Lung (tissue), 12 donors: ENCODE measurements around the gene FBXO44. TPM values are rescaled to one million over a fixed set of nuclear protein-coding genes. Genes with fewer than 3 reads are reported as not detected.

Source experiments
- ATAC-seq: fragments of 200-7000 bp; cut with Tn5 transposase; one replicate; pipeline ENCODE4 v1.9.1; 2020; ENCODE audit warnings: moderate number of reproducible peaks; ENCODE audit not compliant: insufficient read depth, low FRiP score
- DNase-seq, 3 donors: peaks; one replicate each; pipeline ENCODE4 v3.0.0-alpha.2; 2013 to 2017
- H3K27ac ChIP-seq, 2 donors: one replicate each; pipeline ENCODE4 v1.5.1; 2013; ENCODE audit warnings: mild to moderate bottlenecking in 2 of 2, moderate library complexity in 2 of 2, control low read depth in 1 of 2, inconsistent platforms in 1 of 2, low read depth in 1 of 2, low read length in 1 of 2
- H3K27me3 ChIP-seq, 3 donors: one replicate each; pipeline ENCODE4 v1.5.1; 2013; ENCODE audit warnings: low read length in 2 of 3; ENCODE audit not compliant: control insufficient read depth in 3 of 3, insufficient read depth in 3 of 3
- H3K36me3 ChIP-seq, 4 donors: one replicate each; pipeline ENCODE4 v1.5.1; 2013; ENCODE audit warnings: low read length in 4 of 4, mild to moderate bottlenecking in 1 of 4, moderate library complexity in 1 of 4; ENCODE audit not compliant: control insufficient read depth in 4 of 4, insufficient read depth in 4 of 4
- H3K4me1 ChIP-seq, 5 donors: one replicate each; pipeline ENCODE4 v1.5.1; 2013; ENCODE audit warnings: low read length in 5 of 5, mild to moderate bottlenecking in 2 of 5, moderate library complexity in 1 of 5; ENCODE audit not compliant: control insufficient read depth in 5 of 5, insufficient read depth in 5 of 5
- H3K4me3 ChIP-seq: one replicate; pipeline ENCODE4 v1.5.1; 2013; ENCODE audit warnings: mild to moderate bottlenecking, control low read depth, moderate library complexity
- H3K9ac ChIP-seq, 2 donors: one replicate each; pipeline ENCODE4 v1.5.1; 2013; ENCODE audit warnings: low read length in 2 of 2, control low read depth in 1 of 2; ENCODE audit not compliant: insufficient read depth in 1 of 2
- H3K9me3 ChIP-seq, 4 donors: one replicate each; pipeline ENCODE4 v1.5.1; 2013; ENCODE audit warnings: low read length in 3 of 4, mild to moderate bottlenecking in 1 of 4, moderate library complexity in 1 of 4; ENCODE audit not compliant: control insufficient read depth in 4 of 4, insufficient read depth in 3 of 4
- CTCF ChIP-seq: IDR thresholded peaks from 2 replicates; pipeline ENCODE4 v1.5.1; 2012; ENCODE audit warnings: mild to moderate bottlenecking; ENCODE audit errors: control extremely low read depth, extremely low read depth
- WGBS, 2 donors: extraction: QIAGEN DNeasy Blood & Tissue Kit; methylation state at CpG; one replicate each; pipeline ENCODE4 v1.1.7; 2013; 5-methylcytosine and 5-hydroxymethylcytosine counted together
- polyA plus RNA-seq, 2 donors: library from polyadenylated mRNA; stranded (reverse); fragments of 200-250 nt; gene quantifications; one replicate each; pipeline ENCODE4 v1.2.1, GENCODE V29; 2013
- total RNA-seq, 2 donors: library from RNA; depleted of rRNA in 1 of 2; stranded (reverse); fragments of >200 nt in 1 of 2; gene quantifications; one replicate each; pipeline ENCODE4 v1.2.1, GENCODE V29; 2014 to 2021
- donor health status: control.
- donor health status: control.
- donor health status: Bipolar disorder and iron deficiency.
- donor health status: healthy.
- donor health status: DM: yes; HTN: yes; CAD: no.

Gene FBXO44
- total and polyA plus RNA-seq, 4 donors: 10.6 to 19.6 (median 14.2) TPM

- peaks cover 0 to 33% (median 16%) of the 10 kb centered on the region in 3 donors for H3K27me3 ChIP-seq
- H3K4me3 ChIP-seq: no peak overlapping the region
- ATAC-seq (no peak), DNase-seq (no peak)
- no peaks in the 10 kb centered on the region for H3K9me3 ChIP-seq
- H3K27ac ChIP-seq: no peak overlapping the region
- peaks cover 0 to 18% (median 3%) of the 10 kb centered on the region in 5 donors for H3K4me1 ChIP-seq
- no peak for TF ChIP-seq CTCF
- 30% methylated on average over 21 of the region's 21 CpGs for WGBS, 2 donors
- H3K36me3 ChIP-seq: no peaks in the 10 kb centered on the region
- no peak overlapping the region for H3K9ac ChIP-seq
Observed at GRCh38 chr1:11649624-11650330, 4.9 kb upstream of the FBXO44 start.

GRCh38 chr1:11650331-11650991, 4.2 kb upstream of the FBXO44 start:
- H3K27ac ChIP-seq: no peak overlapping the region
- 8 to 14% methylated on average over 34 to 47 of the region's 47 CpGs for WGBS, 2 donors

GRCh38 chr1:11651017-11651416, 3.7 kb upstream of the FBXO44 start:
- H3K4me1 ChIP-seq: peaks cover 0 to 26% (median 3%) of the 10 kb centered on the region in 5 donors
- no peaks in the 10 kb centered on the region for H3K9me3 ChIP-seq
- no peak overlapping the region for H3K27ac ChIP-seq
- H3K9ac ChIP-seq: no peak overlapping the region
- no peak overlapping the region for H3K4me3 ChIP-seq
- ATAC-seq (no peak), DNase-seq (no peak)
- no peaks in the 10 kb centered on the region for H3K36me3 ChIP-seq
- peaks cover 0 to 33% (median 16%) of the 10 kb centered on the region in 3 donors for H3K27me3 ChIP-seq
- 84 to 93% methylated on average over 4 of the region's 4 CpGs for WGBS, 2 donors
- TF ChIP-seq CTCF: no peak

More at GRCh38 chr1:11650331-11650991, 4.2 kb upstream of the FBXO44 start:
- ATAC-seq (peak; percentile 53), DNase-seq (peak; percentile 46 to 75 (median 63))
- Histone ChIP-seq H3K4me3 (no peak overlapping the region), H3K27me3 (peaks cover 0 to 33% (median 16%) of the 10 kb centered on the region in 3 donors), H3K9me3 (no peaks in the 10 kb centered on the region), H3K9ac (no peak overlapping the region), H3K36me3 (no peaks in the 10 kb centered on the region), H3K4me1 (peaks cover 0 to 21% (median 3%) of the 10 kb centered on the region in 5 donors)
- peak; percentile 79 for TF ChIP-seq CTCF
